ENCODE measurements around the gene BACH2. TPM values are rescaled to one million over a fixed set of nuclear protein-coding genes. Genes with fewer than 3 reads are reported as not detected.

BACH2 gene
- total RNA-seq, 1 donor from 2014 or later, result 5.0 TPM

DNA sequence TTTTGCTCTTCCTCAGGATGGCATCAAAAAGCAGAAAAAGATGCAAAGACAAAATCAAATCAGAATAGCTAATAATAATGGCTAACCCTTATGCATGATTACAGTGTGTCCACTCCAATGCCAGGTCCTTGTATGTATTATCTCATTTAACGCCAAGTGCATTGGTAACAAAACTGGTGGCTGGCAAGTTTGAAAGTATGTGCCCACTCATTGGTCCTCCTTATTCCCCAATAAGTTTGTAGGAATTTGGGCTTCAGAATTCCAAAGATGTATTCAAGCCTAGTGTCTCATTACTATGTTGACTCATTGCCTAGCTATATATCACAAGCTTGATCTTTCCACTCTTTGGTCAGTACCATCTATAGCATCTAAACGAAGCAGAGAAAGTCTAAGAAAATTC lies 205.8 kb downstream of the BACH2 start:
- H3K36me3 ChIP-seq (ENCODE audit: control insufficient read depth, insufficient read depth, low read length), result no peaks in the 10 kb centered on the region
- H3K27me3 ChIP-seq (ENCODE audit: control insufficient read depth, insufficient read depth, low read length), result no peaks in the 10 kb centered on the region
- DNase-seq (ENCODE audit: low read depth), result no peak
- no peak overlapping the region for H3K4me3 ChIP-seq (ENCODE audit: low read depth, low read length)
- TF ChIP-seq, protein P1, sequence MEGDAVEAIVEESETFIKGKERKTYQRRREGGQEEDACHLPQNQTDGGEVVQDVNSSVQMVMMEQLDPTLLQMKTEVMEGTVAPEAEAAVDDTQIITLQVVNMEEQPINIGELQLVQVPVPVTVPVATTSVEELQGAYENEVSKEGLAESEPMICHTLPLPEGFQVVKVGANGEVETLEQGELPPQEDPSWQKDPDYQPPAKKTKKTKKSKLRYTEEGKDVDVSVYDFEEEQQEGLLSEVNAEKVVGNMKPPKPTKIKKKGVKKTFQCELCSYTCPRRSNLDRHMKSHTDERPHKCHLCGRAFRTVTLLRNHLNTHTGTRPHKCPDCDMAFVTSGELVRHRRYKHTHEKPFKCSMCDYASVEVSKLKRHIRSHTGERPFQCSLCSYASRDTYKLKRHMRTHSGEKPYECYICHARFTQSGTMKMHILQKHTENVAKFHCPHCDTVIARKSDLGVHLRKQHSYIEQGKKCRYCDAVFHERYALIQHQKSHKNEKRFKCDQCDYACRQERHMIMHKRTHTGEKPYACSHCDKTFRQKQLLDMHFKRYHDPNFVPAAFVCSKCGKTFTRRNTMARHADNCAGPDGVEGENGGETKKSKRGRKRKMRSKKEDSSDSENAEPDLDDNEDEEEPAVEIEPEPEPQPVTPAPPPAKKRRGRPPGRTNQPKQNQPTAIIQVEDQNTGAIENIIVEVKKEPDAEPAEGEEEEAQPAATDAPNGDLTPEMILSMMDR (IDR thresholded peaks at IDR 0.05; ENCODE audit: insufficient read depth, low read length, poor library complexity, severe bottlenecking), result no peak

DNA sequence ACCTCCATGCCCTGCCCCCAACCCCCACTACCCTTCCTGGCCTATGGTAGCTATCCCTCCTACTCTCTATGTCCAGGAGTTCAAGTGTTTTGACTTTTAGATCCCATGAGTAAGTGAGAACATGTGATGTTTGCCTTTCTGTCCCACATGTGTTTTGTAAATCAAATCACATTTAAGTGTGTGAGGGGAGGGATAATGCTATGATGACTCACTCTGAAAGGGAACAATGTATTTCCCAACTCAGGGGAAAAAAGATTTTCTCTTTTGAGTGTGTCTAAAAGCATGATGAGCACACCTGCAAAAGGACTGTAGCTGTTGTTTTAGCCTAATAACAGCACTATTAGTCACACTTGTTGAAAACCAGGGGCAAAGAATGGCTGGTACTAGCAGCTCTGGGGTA lies 208.6 kb downstream of the BACH2 start:
- no peaks in the 10 kb centered on the region for H3K36me3 ChIP-seq (ENCODE audit: control insufficient read depth, insufficient read depth, low read length)
- H3K4me3 ChIP-seq (ENCODE audit: low read depth, low read length), result no peak overlapping the region
- TF ChIP-seq, protein P1 (IDR thresholded peaks at IDR 0.05; ENCODE audit: insufficient read depth, low read length, poor library complexity, severe bottlenecking), result no peak
- peak; percentile 75 for DNase-seq (ENCODE audit: low read depth)
- no peaks in the 10 kb centered on the region for H3K27me3 ChIP-seq (ENCODE audit: control insufficient read depth, insufficient read depth, low read length)

DNA sequence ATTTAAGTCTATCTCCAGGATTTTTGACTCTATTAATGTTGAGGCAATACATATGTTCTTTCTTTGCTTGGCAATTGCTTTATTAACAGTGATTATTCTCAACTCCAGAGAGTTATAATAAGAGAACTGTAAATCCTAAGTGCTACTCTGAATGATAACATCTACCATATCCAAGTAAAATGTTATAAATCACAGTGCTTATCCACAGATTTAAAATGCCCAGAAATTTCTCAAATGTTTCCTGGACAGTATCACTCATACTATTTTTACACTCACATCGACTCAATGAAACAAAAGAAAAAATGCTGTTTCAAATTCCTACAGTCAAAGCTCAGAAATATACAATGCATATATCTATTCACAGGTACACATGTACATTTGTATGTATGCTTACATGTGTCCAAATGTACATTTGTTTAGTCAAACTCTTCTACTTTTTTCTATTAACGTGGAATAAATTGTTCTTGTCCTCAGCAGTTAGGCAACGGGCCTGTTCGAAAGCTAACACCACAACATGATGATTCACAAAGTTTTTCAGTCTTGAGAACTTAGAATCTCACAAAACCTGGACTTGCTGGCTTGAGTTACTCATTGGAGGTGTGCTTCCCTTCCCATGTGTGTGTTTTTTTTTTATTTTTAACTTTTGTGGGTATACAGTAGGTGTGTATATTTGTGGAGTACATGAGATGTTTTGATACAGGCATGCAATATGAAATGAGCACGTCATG lies 209.4 kb downstream of the BACH2 start:
- DNase-seq (ENCODE audit: low read depth), result no peak
- TF ChIP-seq, protein P1 (IDR thresholded peaks at IDR 0.05; ENCODE audit: insufficient read depth, low read length, poor library complexity, severe bottlenecking), result no peak
- no peaks in the 10 kb centered on the region for H3K27me3 ChIP-seq (ENCODE audit: control insufficient read depth, insufficient read depth, low read length)
- no peak overlapping the region for H3K4me3 ChIP-seq (ENCODE audit: low read depth, low read length)
- H3K36me3 ChIP-seq (ENCODE audit: control insufficient read depth, insufficient read depth, low read length), result no peaks in the 10 kb centered on the region

DNA sequence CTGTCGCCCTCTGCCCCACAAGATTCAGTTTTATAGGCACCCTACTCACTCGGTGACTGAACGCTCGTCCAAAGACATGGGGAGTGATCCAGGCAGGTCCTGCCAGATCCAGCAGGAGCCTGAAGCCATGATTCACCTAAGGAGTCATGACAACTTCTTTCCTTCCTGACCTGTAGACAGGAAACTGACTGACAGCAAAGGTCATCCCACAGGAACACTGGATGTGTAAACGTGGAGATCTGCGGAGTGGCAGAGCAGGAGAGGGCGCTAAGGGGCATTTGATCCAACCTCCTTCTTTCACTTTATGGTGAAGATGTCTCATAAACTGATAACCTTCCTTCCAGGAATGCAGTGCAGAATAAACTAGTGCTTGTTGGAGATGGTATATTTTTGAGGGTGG lies 210.1 kb downstream of the BACH2 start:
- no peak overlapping the region for H3K4me3 ChIP-seq (ENCODE audit: low read depth, low read length)
- H3K27me3 ChIP-seq (ENCODE audit: control insufficient read depth, insufficient read depth, low read length), result no peaks in the 10 kb centered on the region
- TF ChIP-seq, protein P1 (IDR thresholded peaks at IDR 0.05; ENCODE audit: insufficient read depth, low read length, poor library complexity, severe bottlenecking), result no peak
- H3K36me3 ChIP-seq (ENCODE audit: control insufficient read depth, insufficient read depth, low read length), result no peaks in the 10 kb centered on the region
- no peak for DNase-seq (ENCODE audit: low read depth)

DNA sequence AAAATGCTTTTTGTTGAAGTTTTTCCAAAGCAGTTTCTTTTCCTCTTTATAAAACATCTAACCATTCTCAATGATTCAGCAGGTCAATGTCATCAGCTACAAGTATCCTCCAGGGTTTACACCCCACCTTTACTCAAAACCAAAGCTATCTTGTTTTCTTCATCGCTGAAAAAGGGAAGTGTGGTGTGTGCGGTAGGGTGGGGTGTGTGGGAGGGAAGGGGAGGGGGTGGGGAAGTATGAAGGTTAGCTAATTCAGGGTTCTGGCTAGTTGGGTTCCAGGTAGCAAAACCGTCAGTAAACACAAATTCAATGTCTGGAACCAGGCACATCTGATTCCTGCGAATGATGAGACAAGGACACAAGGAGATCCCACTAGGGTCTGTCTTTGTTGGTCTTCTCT lies 212.8 kb downstream of the BACH2 start:
- no peak for DNase-seq (ENCODE audit: low read depth)
- TF ChIP-seq, protein P1 (IDR thresholded peaks at IDR 0.05; ENCODE audit: insufficient read depth, low read length, poor library complexity, severe bottlenecking), result no peak
- Histone ChIP-seq H3K27me3 (ENCODE audit: control insufficient read depth, insufficient read depth, low read length) (no peaks in the 10 kb centered on the region), H3K36me3 (ENCODE audit: control insufficient read depth, insufficient read depth, low read length) (no peaks in the 10 kb centered on the region), H3K4me3 (ENCODE audit: low read depth, low read length) (no peak overlapping the region)

DNA sequence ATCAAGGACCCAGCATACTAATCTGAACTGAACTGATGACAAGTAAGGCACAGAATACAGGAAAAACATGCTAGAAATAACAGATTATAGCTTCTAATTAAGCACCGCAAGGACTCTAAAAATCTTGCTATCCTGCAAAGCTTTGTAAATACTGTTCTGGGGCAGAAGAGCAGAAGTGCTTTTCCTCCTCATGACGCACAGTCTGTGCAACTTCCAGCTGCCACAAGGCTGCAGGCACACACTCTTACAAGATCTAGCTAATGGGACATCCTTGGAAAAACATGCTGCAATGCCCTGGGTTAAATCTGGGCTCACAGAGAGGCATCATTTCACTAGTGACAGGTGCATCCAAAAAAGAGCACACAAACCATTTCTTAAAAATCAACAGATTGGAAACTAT lies 213.8 kb downstream of the BACH2 start:
- no peak for DNase-seq (ENCODE audit: low read depth)
- TF ChIP-seq, protein P1 (IDR thresholded peaks at IDR 0.05; ENCODE audit: insufficient read depth, low read length, poor library complexity, severe bottlenecking), result no peak
- Histone ChIP-seq H3K27me3 (ENCODE audit: control insufficient read depth, insufficient read depth, low read length) (no peaks in the 10 kb centered on the region), H3K36me3 (ENCODE audit: control insufficient read depth, insufficient read depth, low read length) (no peaks in the 10 kb centered on the region), H3K4me3 (ENCODE audit: low read depth, low read length) (no peak overlapping the region)

Measured in kidney epithelial cell (primary cell).